ENCODE results near the gene CAMK4. TPM values are rescaled to one million over a fixed set of nuclear protein-coding genes. Genes with fewer than 3 reads are reported as not detected.

CAMK4 gene
- total RNA-seq, 1 experiment from 2014 or later, result 10.2 TPM

GRCh38 chr5:111347021-111347420 is 122.8 kb downstream of the CAMK4 start (continued):
- TF ChIP-seq ATF3 (IDR thresholded peaks at IDR 0.05) (no peak), ELF1 (IDR thresholded peaks at IDR 0.05; ENCODE audit: borderline replicate concordance, low read depth) (no peak), MAX (IDR thresholded peaks at IDR 0.05) (no peak)

GRCh38 chr5:111348661-111349329 is 124.6 kb downstream of the CAMK4 start:
- H3K27ac ChIP-seq (ENCODE audit: low read depth, low read length), result no peak overlapping the region
- intact Hi-C loops (cut with micrococcal nuclease), result no loop called here
- H3K36me3 ChIP-seq (ENCODE audit: control insufficient read depth in 1 of 2, insufficient read depth in 2 of 2, low read length in 2 of 2), result no peaks in the 10 kb centered on the region
- DNase-seq (ENCODE audit: low read depth, low spot score) (no peak), ATAC-seq (no peak)
- H2AFZ ChIP-seq (ENCODE audit: low read depth, low read length, poor library complexity, severe bottlenecking), result no peak overlapping the region
- ChIA-PET POLR2A (no interaction called here), CTCF (no interaction called here), RAD21 (ENCODE audit: low non-redundant PET in 1 of 2, low total read pairs in 2 of 2, uncharacterized antibody in 2 of 2, unreplicated experiment in 2 of 2) (no interaction called here)
- H3K9ac ChIP-seq (ENCODE audit: low read length), result no peak overlapping the region
- BruUV-seq (replicated peaks), result no TSS peak
- H3K9me2 ChIP-seq (ENCODE audit: insufficient read depth), result no peaks in the 10 kb centered on the region
- no peaks in the 10 kb centered on the region for H4K20me1 ChIP-seq (ENCODE audit: insufficient read depth)
- H3K4me3 ChIP-seq (replicated peaks in 1 of 2; ENCODE audit: low read depth in 1 of 2, low read length in 2 of 2), result no peak overlapping the region
- no peaks in the 10 kb centered on the region; the same call in 1 of the 2 replicates for H3K27me3 ChIP-seq (ENCODE audit: insufficient read depth, low read length)
- H3K79me2 ChIP-seq (ENCODE audit: insufficient read depth, low read length), result no peaks in the 10 kb centered on the region
- TF ChIP-seq JUND (IDR thresholded peaks at IDR 0.05) (no peak), ATF3 (IDR thresholded peaks at IDR 0.05) (no peak), CTCF (IDR thresholded peaks at IDR 0.05 in 2 of 3, conservative IDR thresholded peaks at IDR 0.05 in 1 of 3; ENCODE audit: borderline replicate concordance in 1 of 3, insufficient read depth in 1 of 3, low read depth in 2 of 3, low read length in 2 of 3) (no peak), POLR2A (IDR thresholded peaks at IDR 0.05; ENCODE audit: borderline replicate concordance, extremely low read depth, insufficient read depth, insufficient read length) (no peak), FOSL1 (IDR thresholded peaks at IDR 0.05; ENCODE audit: low read depth) (no peak), TCF7L2 (IDR thresholded peaks at IDR 0.05; ENCODE audit: borderline replicate concordance, extremely low read depth, insufficient read depth, insufficient read length) (no peak), MAX (IDR thresholded peaks at IDR 0.05) (no peak), SP1 (IDR thresholded peaks at IDR 0.05; ENCODE audit: low read depth) (no peak), EZH2 (IDR thresholded peaks at IDR 0.05) (no peak), YY1 (IDR thresholded peaks at IDR 0.05; ENCODE audit: extremely low read depth, insufficient replicate concordance, low read depth, low read length) (no peak), RAD21 (IDR thresholded peaks at IDR 0.05; ENCODE audit: low read depth) (no peak), SIN3A (IDR thresholded peaks at IDR 0.05; ENCODE audit: low read depth) (no peak), SRF (IDR thresholded peaks at IDR 0.05; ENCODE audit: low read depth) (no peak), ZBTB33 (IDR thresholded peaks at IDR 0.05; ENCODE audit: extremely low read depth, insufficient replicate concordance, low read length) (no peak), POLR2AphosphoS5 (IDR thresholded peaks at IDR 0.05; ENCODE audit: low read depth, low read length) (no peak), EZH2phosphoT487 (IDR thresholded peaks at IDR 0.05; ENCODE audit: borderline replicate concordance) (no peak)
- H3K9me3 ChIP-seq (ENCODE audit: control insufficient read depth in 1 of 2, insufficient read depth in 1 of 2, low read depth in 1 of 2, low read length in 2 of 2), result no peaks in the 10 kb centered on the region
- H3K4me1 ChIP-seq (ENCODE audit: control insufficient read depth in 1 of 2, insufficient read depth in 2 of 2, low read length in 2 of 2), result no peaks in the 10 kb centered on the region
- no peak overlapping the region for H3K4me2 ChIP-seq (ENCODE audit: low read length)

All from HCT116 (cell line).